ENCODE results near the gene TP73. TPM values are rescaled to one million over a fixed set of nuclear protein-coding genes. Genes with fewer than 3 reads are reported as not detected.
A peak's percentile ranks its signal among the peaks of the same experiment; 100 is the strongest.

The TP73 gene
- total RNA-seq, 1 experiment from 2014 or later = 6.9 TPM

GRCh38 chr1:3725366-3725765, 73.0 kb downstream of the TP73 start:
- DNase-seq = no peak
- Histone ChIP-seq H3K4me3 (no peak overlapping the region), H4K20me1 (ENCODE audit: insufficient read depth) (no peaks in the 10 kb centered on the region), H3K9me2 (ENCODE audit: insufficient read depth) (no peaks in the 10 kb centered on the region), H3K27ac (no peak overlapping the region), H3K4me1 (replicated peaks; ENCODE audit: insufficient read depth) (no peaks in the 10 kb centered on the region), H3K4me2 (no peak overlapping the region), H3F3A (ENCODE audit: insufficient read depth, low read depth) (no peaks in the 10 kb centered on the region), H3K9me3 (ENCODE audit: insufficient read depth, low read depth) (no peaks in the 10 kb centered on the region), H3K36me3 (ENCODE audit: low read depth) (no peaks in the 10 kb centered on the region), H3K27me3 (ENCODE audit: insufficient read depth, low read depth) (0 out of 2 replicates have a peak, but pooled peaks cover 6% of the 10 kb centered on the region), H2AFZ (no peak overlapping the region), H3K79me2 (ENCODE audit: low read depth) (no peaks in the 10 kb centered on the region)
- BruUV-seq (replicated peaks) = no TSS peak
- POLR2A ChIA-PET (ENCODE audit: unreplicated experiment) = no interaction called here
- intact Hi-C loops (cut with micrococcal nuclease; ENCODE audit: unreplicated experiment) = loop anchor here (2.0 kb wide), 1 partner anchor 101 kb away; the partner anchor contains the start of gene TPRG1L
- TF ChIP-seq, protein P1, sequence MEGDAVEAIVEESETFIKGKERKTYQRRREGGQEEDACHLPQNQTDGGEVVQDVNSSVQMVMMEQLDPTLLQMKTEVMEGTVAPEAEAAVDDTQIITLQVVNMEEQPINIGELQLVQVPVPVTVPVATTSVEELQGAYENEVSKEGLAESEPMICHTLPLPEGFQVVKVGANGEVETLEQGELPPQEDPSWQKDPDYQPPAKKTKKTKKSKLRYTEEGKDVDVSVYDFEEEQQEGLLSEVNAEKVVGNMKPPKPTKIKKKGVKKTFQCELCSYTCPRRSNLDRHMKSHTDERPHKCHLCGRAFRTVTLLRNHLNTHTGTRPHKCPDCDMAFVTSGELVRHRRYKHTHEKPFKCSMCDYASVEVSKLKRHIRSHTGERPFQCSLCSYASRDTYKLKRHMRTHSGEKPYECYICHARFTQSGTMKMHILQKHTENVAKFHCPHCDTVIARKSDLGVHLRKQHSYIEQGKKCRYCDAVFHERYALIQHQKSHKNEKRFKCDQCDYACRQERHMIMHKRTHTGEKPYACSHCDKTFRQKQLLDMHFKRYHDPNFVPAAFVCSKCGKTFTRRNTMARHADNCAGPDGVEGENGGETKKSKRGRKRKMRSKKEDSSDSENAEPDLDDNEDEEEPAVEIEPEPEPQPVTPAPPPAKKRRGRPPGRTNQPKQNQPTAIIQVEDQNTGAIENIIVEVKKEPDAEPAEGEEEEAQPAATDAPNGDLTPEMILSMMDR (conservative IDR thresholded peaks at IDR 0.05) = no peak
- TF ChIP-seq EZH2 (IDR thresholded peaks at IDR 0.05; ENCODE audit: low read depth) = no peak
- CTCF ChIA-PET = interaction anchor here (1.4 kb wide), 1 partner anchor 30 kb away, joined by 10 read pairs; no protein-coding TSS in a partner anchor

GRCh38 chr1:3727042-3727824, 74.9 kb downstream of the TP73 start:
- no peak overlapping the region for H3K27ac ChIP-seq
- H4K20me1 ChIP-seq (ENCODE audit: insufficient read depth) = no peaks in the 10 kb centered on the region
- TF ChIP-seq EZH2 (IDR thresholded peaks at IDR 0.05; ENCODE audit: low read depth) = no peak
- TF ChIP-seq, protein P1 (conservative IDR thresholded peaks at IDR 0.05) = peak; percentile 56; the same call in 1 of the 2 replicates
- POLR2A ChIA-PET (ENCODE audit: unreplicated experiment) = no interaction called here
- no peaks in the 10 kb centered on the region for H3K9me2 ChIP-seq (ENCODE audit: insufficient read depth)
- H3K4me3 ChIP-seq = no peak overlapping the region
- 0 out of 2 replicates have a peak, but pooled peaks cover 4% of the 10 kb centered on the region for H3K27me3 ChIP-seq (ENCODE audit: insufficient read depth, low read depth)
- no peaks in the 10 kb centered on the region for H3F3A ChIP-seq (ENCODE audit: insufficient read depth, low read depth)
- CTCF ChIA-PET = no interaction called here
- H3K79me2 ChIP-seq (ENCODE audit: low read depth) = no peaks in the 10 kb centered on the region
- intact Hi-C loops (cut with micrococcal nuclease; ENCODE audit: unreplicated experiment) = no loop called here
- no peak overlapping the region for H2AFZ ChIP-seq
- no peak overlapping the region for H3K4me2 ChIP-seq
- no peaks in the 10 kb centered on the region for H3K4me1 ChIP-seq (replicated peaks; ENCODE audit: insufficient read depth)
- no peak for DNase-seq
- BruUV-seq (replicated peaks) = no TSS peak
- no peaks in the 10 kb centered on the region for H3K36me3 ChIP-seq (ENCODE audit: low read depth)
- no peaks in the 10 kb centered on the region for H3K9me3 ChIP-seq (ENCODE audit: insufficient read depth, low read depth)

- no peak overlapping the region for H3K27ac ChIP-seq
- intact Hi-C loops (cut with micrococcal nuclease; ENCODE audit: unreplicated experiment) = no loop called here
- TF ChIP-seq, protein P1 (conservative IDR thresholded peaks at IDR 0.05) = no peak
- no peak for TF ChIP-seq EZH2 (IDR thresholded peaks at IDR 0.05; ENCODE audit: low read depth)
- POLR2A ChIA-PET (ENCODE audit: unreplicated experiment) = interaction anchor here (0.6 kb wide), 1 partner anchor 224 kb away, joined by 3 read pairs; no protein-coding TSS in a partner anchor
- 0 out of 2 replicates have a peak, but pooled peaks cover 4% of the 10 kb centered on the region for H3K27me3 ChIP-seq (ENCODE audit: insufficient read depth, low read depth)
- no peaks in the 10 kb centered on the region for H3F3A ChIP-seq (ENCODE audit: insufficient read depth, low read depth)
- H3K4me3 ChIP-seq = no peak overlapping the region
- no TSS peak for BruUV-seq (replicated peaks)
- H3K4me2 ChIP-seq = no peak overlapping the region
- no peaks in the 10 kb centered on the region for H3K36me3 ChIP-seq (ENCODE audit: low read depth)
- no peak for DNase-seq
- no peaks in the 10 kb centered on the region for H4K20me1 ChIP-seq (ENCODE audit: insufficient read depth)
- no peaks in the 10 kb centered on the region for H3K9me2 ChIP-seq (ENCODE audit: insufficient read depth)
- no peak overlapping the region for H2AFZ ChIP-seq
- H3K79me2 ChIP-seq (ENCODE audit: low read depth) = no peaks in the 10 kb centered on the region
- no peaks in the 10 kb centered on the region for H3K9me3 ChIP-seq (ENCODE audit: insufficient read depth, low read depth)
- CTCF ChIA-PET = no interaction called here
- no peaks in the 10 kb centered on the region for H3K4me1 ChIP-seq (replicated peaks; ENCODE audit: insufficient read depth)
These were observed 75.8 kb downstream of the TP73 start for GRCh38 chr1:3727825-3728776.
